Neural progenitor cell (in vitro differentiated cells): Measurements from ENCODE around the gene TADA2A. TPM values are rescaled to one million over a fixed set of nuclear protein-coding genes. Genes with fewer than 3 reads are reported as not detected.
A peak's percentile ranks its signal among the peaks of the same experiment; 100 is the strongest.

Experiments
- DNase-seq: peaks from one replicate; pipeline ENCODE4 v3.0.0-alpha.2; 2016; ENCODE audit warnings: low spot score
- H2AFZ ChIP-seq: fragments of 200-600 bp; sonication (generic); replicated peaks from 2 replicates; pipeline ENCODE4 v1.6.1; 2016; ENCODE audit warnings: antibody characterized with exemption
- H3F3A ChIP-seq: fragments of 200-600 bp; sonication (generic); 2 replicates; pipeline ENCODE4 v1.6.1; 2016; ENCODE audit warnings: antibody characterized with exemption, low read depth
- H3K27ac ChIP-seq: fragments of 200-600 bp; sonication (generic); 2 replicates; pipeline ENCODE4 v1.5.1; 2016; ENCODE audit warnings: mild to moderate bottlenecking
- H3K27me3 ChIP-seq: fragments of 200-600 bp; sonication (generic); 2 replicates; pipeline ENCODE4 v1.6.1; 2016; ENCODE audit warnings: mild to moderate bottlenecking, moderate library complexity
- H3K36me3 ChIP-seq: fragments of 200-600 bp; sonication (generic); 2 replicates; pipeline ENCODE4 v1.5.1; 2016
- H3K4me1 ChIP-seq: fragments of 200-600 bp; sonication (generic); 2 replicates; pipeline ENCODE4 v1.6.1; 2016; ENCODE audit warnings: mixed run types
- H3K4me2 ChIP-seq: fragments of 200-600 bp; sonication (generic); 2 replicates; pipeline ENCODE4 v1.6.1; 2016
- H3K4me3 ChIP-seq: fragments of 200-600 bp; sonication (generic); 2 replicates; pipeline ENCODE4 v1.5.1; 2016
- H3K79me2 ChIP-seq: fragments of 200-600 bp; sonication (generic); 2 replicates; pipeline ENCODE4 v1.6.1; 2016; ENCODE audit warnings: low read depth
- H3K9ac ChIP-seq: fragments of 200-600 bp; sonication (generic); 2 replicates; pipeline ENCODE4 v1.6.1; 2016
- H3K9me3 ChIP-seq: fragments of 200-600 bp; sonication (generic); 2 replicates; pipeline ENCODE4 v1.5.1; 2016; ENCODE audit warnings: low read depth
- H4K20me1 ChIP-seq: fragments of 200-600 bp; sonication (generic); 2 replicates; pipeline ENCODE4 v1.6.1; 2016; ENCODE audit warnings: low read depth
- H3K27ac Mint-ChIP-seq: 3 replicates; pipeline ENCODE4 v1.8.0; 2021; ENCODE audit warnings: mixed read lengths
- H3K27me3 Mint-ChIP-seq: 2 replicates; pipeline ENCODE4 v1.8.0; 2022; ENCODE audit warnings: low read depth, mild to moderate bottlenecking, inconsistent platforms, moderate library complexity, mixed read lengths; ENCODE audit not compliant: insufficient read depth
- H3K36me3 Mint-ChIP-seq: 3 replicates; pipeline ENCODE4 v1.8.0; 2021; ENCODE audit warnings: mixed read lengths
- H3K4me1 Mint-ChIP-seq: 3 replicates; pipeline ENCODE4 v1.8.0; 2021; ENCODE audit warnings: mixed read lengths
- H3K4me3 Mint-ChIP-seq: 3 replicates; pipeline ENCODE4 v1.8.0; 2021; ENCODE audit warnings: mild to moderate bottlenecking, moderate library complexity, mixed read lengths
- H3K9me3 Mint-ChIP-seq: 3 replicates; pipeline ENCODE4 v1.8.0; 2020; ENCODE audit warnings: mixed read lengths
- EZH2 ChIP-seq: fragments of 200-600 bp; sonication (generic); IDR thresholded peaks from 2 replicates; pipeline ENCODE4 v1.6.1; 2017; ENCODE audit warnings: antibody characterized with exemption, mild to moderate bottlenecking, moderate library complexity
- EZH2phosphoT487 ChIP-seq: fragments of 200-600 bp; sonication (generic); IDR thresholded peaks from 2 replicates; pipeline ENCODE4 v1.6.1; 2017; ENCODE audit warnings: antibody characterized with exemption
- total RNA-seq: library from RNA; depleted of rRNA; stranded (reverse); fragments of >200 nt; gene quantifications from 2 replicates; pipeline ENCODE4 v1.2.3, GENCODE V29; 2015; ENCODE audit warnings: low replicate concordance
- TF ChIP-seq, protein P1 (sequence below): fragments of 200-600 bp; sonication (generic); IDR thresholded peaks from 2 replicates; pipeline ENCODE4 v1.5.1; 2017; ENCODE audit warnings: antibody characterized with exemption, mild to moderate bottlenecking

Gene TADA2A
- total RNA-seq, 1 donor from 2014 or later, result 30.7 TPM

DNA sequence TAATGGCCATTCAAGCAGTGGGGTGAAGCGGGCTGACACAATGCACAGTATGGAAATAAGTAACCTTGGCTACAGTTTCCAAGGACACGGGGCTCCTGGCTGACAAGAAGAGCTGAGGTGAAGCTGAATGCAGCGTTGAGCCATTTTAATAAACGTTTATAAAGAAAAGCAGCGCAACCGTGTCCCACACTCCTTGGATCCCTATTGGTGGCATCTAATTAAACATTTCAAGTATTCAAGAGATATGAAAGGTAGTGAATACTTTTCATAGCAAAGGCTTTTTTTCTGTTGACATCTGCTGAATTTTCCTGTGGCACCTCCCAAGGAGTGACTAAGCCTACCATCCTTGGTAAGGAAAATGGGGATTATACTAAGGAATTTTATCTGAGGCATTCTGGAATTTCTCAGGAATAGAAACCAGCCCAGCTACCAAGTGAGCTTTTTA is 109.5 kb downstream of the TADA2A start:
- peaks cover 27% of the 10 kb centered on the region for H3K4me1 Mint-ChIP-seq
- Histone ChIP-seq H3K4me1 (no peaks in the 10 kb centered on the region), H3K9ac (no peak overlapping the region), H4K20me1 (no peaks in the 10 kb centered on the region), H3K27ac (no peak overlapping the region), H3K9me3 (no peaks in the 10 kb centered on the region), H3K27me3 (no peaks in the 10 kb centered on the region), H3K36me3 (no peaks in the 10 kb centered on the region), H3F3A (peaks cover 6% of the 10 kb centered on the region), H2AFZ (no peak overlapping the region), H3K4me3 (no peak overlapping the region), H3K79me2 (no peaks in the 10 kb centered on the region), H3K4me2 (no peak overlapping the region)
- TF ChIP-seq EZH2 (no peak), EZH2phosphoT487 (no peak)
- TF ChIP-seq, protein P1, sequence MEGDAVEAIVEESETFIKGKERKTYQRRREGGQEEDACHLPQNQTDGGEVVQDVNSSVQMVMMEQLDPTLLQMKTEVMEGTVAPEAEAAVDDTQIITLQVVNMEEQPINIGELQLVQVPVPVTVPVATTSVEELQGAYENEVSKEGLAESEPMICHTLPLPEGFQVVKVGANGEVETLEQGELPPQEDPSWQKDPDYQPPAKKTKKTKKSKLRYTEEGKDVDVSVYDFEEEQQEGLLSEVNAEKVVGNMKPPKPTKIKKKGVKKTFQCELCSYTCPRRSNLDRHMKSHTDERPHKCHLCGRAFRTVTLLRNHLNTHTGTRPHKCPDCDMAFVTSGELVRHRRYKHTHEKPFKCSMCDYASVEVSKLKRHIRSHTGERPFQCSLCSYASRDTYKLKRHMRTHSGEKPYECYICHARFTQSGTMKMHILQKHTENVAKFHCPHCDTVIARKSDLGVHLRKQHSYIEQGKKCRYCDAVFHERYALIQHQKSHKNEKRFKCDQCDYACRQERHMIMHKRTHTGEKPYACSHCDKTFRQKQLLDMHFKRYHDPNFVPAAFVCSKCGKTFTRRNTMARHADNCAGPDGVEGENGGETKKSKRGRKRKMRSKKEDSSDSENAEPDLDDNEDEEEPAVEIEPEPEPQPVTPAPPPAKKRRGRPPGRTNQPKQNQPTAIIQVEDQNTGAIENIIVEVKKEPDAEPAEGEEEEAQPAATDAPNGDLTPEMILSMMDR, result no peak
- H3K27ac Mint-ChIP-seq, result peak overlapping the region; percentile 90
- no peak for DNase-seq
- no peaks in the 10 kb centered on the region for H3K9me3 Mint-ChIP-seq
- peaks cover 22% of the 10 kb centered on the region for H3K36me3 Mint-ChIP-seq
- H3K27me3 Mint-ChIP-seq, result peaks cover 5% of the 10 kb centered on the region
- peak overlapping the region; percentile 52 for H3K4me3 Mint-ChIP-seq

DNA sequence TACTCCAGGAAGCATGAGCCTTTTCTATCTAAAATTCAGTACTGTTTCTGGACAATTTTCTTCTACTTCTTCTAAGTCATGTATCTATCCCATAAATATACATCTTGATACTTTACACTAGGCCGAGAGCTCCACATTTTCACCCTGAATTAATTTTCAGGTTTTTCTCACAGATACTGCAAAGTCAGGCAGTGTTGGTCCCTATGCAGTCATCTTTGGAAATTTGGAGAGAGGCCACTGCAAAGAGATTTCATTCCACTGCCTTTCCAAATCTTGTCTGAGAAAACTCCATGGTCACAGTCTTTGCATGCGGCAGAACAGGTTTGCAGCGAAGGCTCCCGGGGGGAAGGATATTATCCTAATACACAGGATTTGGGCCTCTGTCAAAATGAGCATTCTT is 111.2 kb downstream of the TADA2A start:
- Histone ChIP-seq H3K4me1 (no peaks in the 10 kb centered on the region), H4K20me1 (no peaks in the 10 kb centered on the region), H3K9me3 (no peaks in the 10 kb centered on the region), H3K79me2 (no peaks in the 10 kb centered on the region), H3K36me3 (no peaks in the 10 kb centered on the region), H3K4me3 (no peak overlapping the region), H3K27ac (no peak overlapping the region), H3K9ac (no peak overlapping the region), H2AFZ (no peak overlapping the region), H3K4me2 (no peak overlapping the region), H3F3A (no peaks in the 10 kb centered on the region), H3K27me3 (no peaks in the 10 kb centered on the region)
- H3K27me3 Mint-ChIP-seq, result peaks cover 5% of the 10 kb centered on the region
- peak overlapping the region; percentile 23 for H3K27ac Mint-ChIP-seq
- TF ChIP-seq EZH2phosphoT487 (no peak), EZH2 (no peak)
- TF ChIP-seq, protein P1, result no peak
- H3K4me3 Mint-ChIP-seq, result no peak overlapping the region
- H3K9me3 Mint-ChIP-seq, result no peaks in the 10 kb centered on the region
- peaks cover 20% of the 10 kb centered on the region for H3K36me3 Mint-ChIP-seq
- peaks cover 27% of the 10 kb centered on the region for H3K4me1 Mint-ChIP-seq
- no peak for DNase-seq

DNA sequence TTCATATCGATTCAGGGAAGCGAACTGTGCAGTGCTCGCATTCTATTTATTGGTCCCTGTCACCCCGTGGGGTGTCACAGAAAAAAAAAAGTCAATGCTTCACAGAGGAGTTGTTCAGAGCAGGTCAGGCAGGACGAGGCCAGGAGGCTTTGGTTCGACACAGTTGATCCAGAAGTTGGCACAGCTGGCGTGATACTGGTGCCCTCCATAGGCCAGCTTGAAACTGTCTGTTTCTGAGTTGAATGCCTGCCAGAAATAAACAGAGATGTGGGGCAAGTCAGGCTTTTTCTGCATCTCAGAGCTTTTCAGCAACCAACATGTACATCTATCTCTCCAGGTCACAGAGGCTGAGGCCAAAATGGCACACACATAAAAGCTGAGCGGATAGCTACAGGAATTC is 112.1 kb downstream of the TADA2A start:
- no peak overlapping the region for H3K9ac ChIP-seq
- no peak overlapping the region for H3K4me3 Mint-ChIP-seq
- peaks cover 27% of the 10 kb centered on the region for H3K4me1 Mint-ChIP-seq
- H2AFZ ChIP-seq, result no peak overlapping the region
- no peaks in the 10 kb centered on the region for H3K27me3 ChIP-seq
- no peaks in the 10 kb centered on the region for H3K36me3 ChIP-seq
- H3K79me2 ChIP-seq, result no peaks in the 10 kb centered on the region
- TF ChIP-seq EZH2, result no peak
- no peak for TF ChIP-seq EZH2phosphoT487
- TF ChIP-seq, protein P1, result no peak
- no peak overlapping the region for H3K4me3 ChIP-seq
- H4K20me1 ChIP-seq, result no peaks in the 10 kb centered on the region
- no peak for DNase-seq
- no peak overlapping the region for H3K4me2 ChIP-seq
- no peaks in the 10 kb centered on the region for H3K9me3 Mint-ChIP-seq
- peaks cover 19% of the 10 kb centered on the region for H3K36me3 Mint-ChIP-seq
- no peaks in the 10 kb centered on the region for H3K9me3 ChIP-seq
- no peaks in the 10 kb centered on the region for H3F3A ChIP-seq
- no peaks in the 10 kb centered on the region for H3K4me1 ChIP-seq
- no peak overlapping the region for H3K27ac ChIP-seq
- peak overlapping the region; percentile 23 for H3K27ac Mint-ChIP-seq
- peaks cover 5% of the 10 kb centered on the region for H3K27me3 Mint-ChIP-seq
